Stomach (tissue), 9 donors: Measurements from ENCODE around the gene LTO1. TPM values are rescaled to one million over a fixed set of nuclear protein-coding genes. Genes with fewer than 3 reads are reported as not detected.

Source experiments
- DNase-seq, 2 donors: peaks; one replicate each; pipeline versions ENCODE4 v3.0.0 to v3.0.0-alpha.2; 2013 to 2019
- H3K27ac ChIP-seq, 5 donors: fragments of 200-600 bp in 4 of 5; sonication (generic) in 4 of 5; one replicate each; pipeline ENCODE4 v1.5.1; 2013 to 2019; ENCODE audit warnings: mild to moderate bottlenecking in 1 of 5, moderate library complexity in 1 of 5
- H3K27me3 ChIP-seq, 3 donors: fragments of 200-600 bp; sonication (generic); one replicate each; pipeline ENCODE4 v1.5.1; 2017 to 2019; ENCODE audit warnings: mixed run types in 1 of 3
- H3K36me3 ChIP-seq, 4 donors: fragments of 200-600 bp; sonication (generic); 1 replicate in 3 of 4; 2 replicates in 1 of 4; pipeline ENCODE4 v1.5.1; 2016 to 2019
- H3K4me1 ChIP-seq, 4 donors: fragments of 200-600 bp; sonication (generic); one replicate each; pipeline ENCODE4 v1.5.1; 2016 to 2019
- H3K4me3 ChIP-seq, 4 donors: fragments of 200-600 bp; sonication (generic) in 3 of 4; one replicate each; pipeline ENCODE4 v1.5.1; 2016 to 2019; ENCODE audit warnings: mild to moderate bottlenecking in 1 of 4
- H3K9me3 ChIP-seq, 4 donors: fragments of 200-600 bp; sonication (generic); one replicate each; pipeline ENCODE4 v1.5.1; 2016 to 2019
- CTCF ChIP-seq, 7 experiments: fragments of 450-650 bp in 4 of 7; fragments of 200-600 bp in 3 of 7; sonication (generic) in 3 of 7; IDR thresholded peaks; one replicate each; pipeline ENCODE4 v1.5.1; 2016 to 2019; ENCODE audit warnings: antibody characterized with exemption in 7 of 7, control low read depth in 2 of 7, mild to moderate bottlenecking in 1 of 7
- EP300 ChIP-seq: sonication (generic); formaldehyde crosslinking; IDR thresholded peaks from one replicate; pipeline ENCODE4 v1.6.1; 2017; ENCODE audit warnings: antibody characterized with exemption
- POLR2A ChIP-seq, 4 donors: fragments of 450-650 bp; IDR thresholded peaks; one replicate each; pipeline ENCODE4 v1.6.1; 2016; ENCODE audit warnings: antibody characterized with exemption in 4 of 4, control low read depth in 2 of 4, mild to moderate bottlenecking in 1 of 4, moderate library complexity in 1 of 4
- POLR2AphosphoS5 ChIP-seq, 3 donors: sonication (generic); formaldehyde crosslinking; IDR thresholded peaks; one replicate each; pipeline ENCODE4 v1.6.1; 2016; ENCODE audit warnings: antibody characterized with exemption in 3 of 3
- WGBS, 5 donors: extraction: QIAGEN DNeasy Blood & Tissue Kit in 3 of 5; methylation state at CpG; one replicate each; pipeline versions ENCODE4 v1.1.5 to v1.1.7; 2013 to 2018; 5-methylcytosine and 5-hydroxymethylcytosine counted together
- intact Hi-C: fragments of 100-400 bp; cut with DNase I; formaldehyde crosslinking; loops from one replicate; pipeline ENCODE4 v1.15.1; 2023; ENCODE audit warnings: low total_unique reads
- polyA plus RNA-seq, 3 donors: library from polyadenylated mRNA; stranded (reverse); fragments of 200-250 nt; gene quantifications; one replicate each; pipeline ENCODE4 v1.2.3, GENCODE V29; 2013
- total RNA-seq, 5 donors: library from RNA; depleted of rRNA; stranded (reverse); fragments of >200 nt; gene quantifications; one replicate each; pipeline versions ENCODE4 v1.1.0 to v1.2.3, GENCODE V29; 2014 to 2016
- donor health status: healthy with polysubstance abuse.
- donor health status: Bipolar disorder and iron deficiency.
- donor health status: healthy.

Gene LTO1
- total and polyA plus RNA-seq, 8 donors, result 2.3 to 107 (median 23.3) TPM

DNA sequence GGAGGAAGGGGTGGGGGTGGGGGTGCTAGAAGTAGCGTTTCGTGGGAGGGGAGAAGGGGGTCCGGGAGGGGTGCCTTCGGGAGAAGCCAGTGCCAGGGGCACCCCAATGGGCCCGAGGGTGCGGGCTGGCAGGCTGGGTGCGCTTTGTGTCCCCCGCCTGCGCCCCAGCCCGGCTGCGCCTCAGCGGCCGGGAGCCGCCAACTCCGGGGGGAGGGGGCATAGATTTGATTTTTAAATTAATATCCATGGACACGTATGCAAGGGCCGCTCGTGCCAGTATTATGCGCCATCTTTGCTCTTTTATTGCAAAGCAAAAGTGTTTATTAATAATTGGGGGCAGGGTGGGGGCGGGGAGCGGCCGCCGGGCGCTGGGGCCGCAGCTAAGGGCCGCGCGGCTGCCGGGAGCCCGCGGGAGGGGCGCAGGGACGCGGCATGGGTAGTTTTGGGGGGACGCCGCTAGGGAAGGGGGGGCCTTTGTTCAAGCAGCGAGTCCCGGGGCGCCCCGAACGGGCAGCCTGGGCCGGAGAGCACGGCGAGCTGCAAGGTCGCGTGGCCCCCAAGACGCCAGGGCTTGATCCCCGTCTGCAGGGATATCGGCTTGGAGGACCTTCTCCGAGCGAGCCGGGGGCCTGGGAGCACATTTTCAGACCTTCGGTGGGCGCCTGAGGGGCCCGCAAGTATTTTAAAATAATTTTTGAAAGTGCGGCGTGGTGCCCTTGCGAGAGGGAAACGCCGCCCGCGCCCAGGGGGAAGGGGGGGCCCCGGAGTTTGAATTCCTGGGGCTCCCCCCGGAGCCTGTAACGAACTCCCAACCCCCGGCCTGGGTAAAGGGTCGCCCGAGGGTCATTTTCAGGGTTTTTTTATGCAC lies 33.2 kb downstream of the LTO1 start:
- peak overlapping the region; percentile 73 to 89 (median 87) for H3K4me3 ChIP-seq
- no peak for TF ChIP-seq CTCF (IDR thresholded peaks at IDR 0.05)
- TF ChIP-seq EP300, result no peak
- TF ChIP-seq POLR2AphosphoS5 (IDR thresholded peaks at IDR 0.05), result no peak
- TF ChIP-seq POLR2A (IDR thresholded peaks at IDR 0.05), result no peak
- H3K36me3 ChIP-seq, result peaks cover 0 to 25% (median 12%) of the 10 kb centered on the region in 4 donors
- WGBS, 5 donors, result 0 to 1% (median 1%) methylated on average over 56 to 68 of the region's 68 CpGs
- H3K4me1 ChIP-seq, result peaks cover 71 to 84% (median 83%) of the 10 kb centered on the region in 4 donors
- peaks cover 0 to 90% (median 48%) of the 10 kb centered on the region in 3 donors for H3K27me3 ChIP-seq
- intact Hi-C loops, result loop anchor here (10.0 kb wide), 1 partner anchor 357 kb away; no protein-coding TSS in a partner anchor
- H3K9me3 ChIP-seq, result no peaks in the 10 kb centered on the region
- H3K27ac ChIP-seq, result peak overlapping the region; percentile 84 to 92 (median 87)
- DNase-seq, result peak in 1 of 2 donors; percentile 53

DNA sequence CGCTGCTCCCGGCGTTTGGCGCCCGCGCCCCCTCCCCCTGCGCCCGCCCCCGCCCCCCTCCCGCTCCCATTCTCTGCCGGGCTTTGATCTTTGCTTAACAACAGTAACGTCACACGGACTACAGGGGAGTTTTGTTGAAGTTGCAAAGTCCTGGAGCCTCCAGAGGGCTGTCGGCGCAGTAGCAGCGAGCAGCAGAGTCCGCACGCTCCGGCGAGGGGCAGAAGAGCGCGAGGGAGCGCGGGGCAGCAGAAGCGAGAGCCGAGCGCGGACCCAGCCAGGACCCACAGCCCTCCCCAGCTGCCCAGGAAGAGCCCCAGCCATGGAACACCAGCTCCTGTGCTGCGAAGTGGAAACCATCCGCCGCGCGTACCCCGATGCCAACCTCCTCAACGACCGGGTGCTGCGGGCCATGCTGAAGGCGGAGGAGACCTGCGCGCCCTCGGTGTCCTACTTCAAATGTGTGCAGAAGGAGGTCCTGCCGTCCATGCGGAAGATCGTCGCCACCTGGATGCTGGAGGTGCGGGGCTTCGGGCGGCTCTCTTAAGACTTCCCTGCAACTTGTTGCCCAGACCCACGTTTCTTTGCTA lies 34.1 kb downstream of the LTO1 start, which contains the start of gene CCND1:
Gene CCND1, plus strand, starts transcription at position 162 of the 587 bp plus-strand sequence. Its CDS starts 158 bp downstream, at position 320.
- peak; percentile 75 to 93 for DNase-seq
- Histone ChIP-seq H3K4me1 (peaks cover 79 to 93% (median 91%) of the 10 kb centered on the region in 4 donors), H3K4me3 (peak within 1 kb of the TSS; percentile 73 to 89 (median 87)), H3K9me3 (no peaks in the 10 kb centered on the region), H3K27ac (peak within 1 kb of the TSS; percentile 84 to 92 (median 87)), H3K36me3 (peaks cover 0 to 19% (median 8%) of the 10 kb centered on the region in 4 donors), H3K27me3 (peaks cover 6 to 98% (median 54%) of the 10 kb centered on the region in 3 donors)
- intact Hi-C loops, result loop anchor here (10.0 kb wide), 1 partner anchor 356 kb away; no protein-coding TSS in a partner anchor
- WGBS, 5 donors, result 0 to 1% (median 0%) methylated on average over 35 to 49 of the region's 49 CpGs
- TF ChIP-seq CTCF (IDR thresholded peaks at IDR 0.05) (no peak), POLR2A (IDR thresholded peaks at IDR 0.05) (peak in 2 of 4 donors; percentile 12 to 53), POLR2AphosphoS5 (IDR thresholded peaks at IDR 0.05) (peak; percentile 39 to 95 (median 91))

DNA sequence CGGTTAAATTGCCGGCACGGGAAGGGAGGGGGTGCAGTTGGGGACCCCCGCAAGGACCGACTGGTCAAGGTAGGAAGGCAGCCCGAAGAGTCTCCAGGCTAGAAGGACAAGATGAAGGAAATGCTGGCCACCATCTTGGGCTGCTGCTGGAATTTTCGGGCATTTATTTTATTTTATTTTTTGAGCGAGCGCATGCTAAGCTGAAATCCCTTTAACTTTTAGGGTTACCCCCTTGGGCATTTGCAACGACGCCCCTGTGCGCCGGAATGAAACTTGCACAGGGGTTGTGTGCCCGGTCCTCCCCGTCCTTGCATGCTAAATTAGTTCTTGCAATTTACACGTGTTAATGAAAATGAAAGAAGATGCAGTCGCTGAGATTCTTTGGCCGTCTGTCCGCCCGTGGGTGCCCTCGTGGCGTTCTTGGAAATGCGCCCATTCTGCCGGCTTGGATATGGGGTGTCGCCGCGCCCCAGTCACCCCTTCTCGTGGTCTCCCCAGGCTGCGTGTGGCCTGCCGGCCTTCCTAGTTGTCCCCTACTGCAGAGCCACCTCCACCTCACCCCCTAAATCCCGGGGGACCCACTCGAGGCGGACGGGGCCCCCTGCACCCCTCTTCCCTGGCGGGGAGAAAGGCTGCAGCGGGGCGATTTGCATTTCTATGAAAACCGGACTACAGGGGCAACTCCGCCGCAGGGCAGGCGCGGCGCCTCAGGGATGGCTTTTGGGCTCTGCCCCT lies 34.7 kb downstream of the LTO1 start:
- Histone ChIP-seq H3K36me3 (peaks cover 0 to 15% (median 5%) of the 10 kb centered on the region in 4 donors), H3K9me3 (no peaks in the 10 kb centered on the region), H3K4me3 (peak overlapping the region; percentile 73 to 89 (median 87)), H3K4me1 (peaks cover 80 to 97% (median 92%) of the 10 kb centered on the region in 4 donors), H3K27ac (peak overlapping the region; percentile 52 to 92 (median 87)), H3K27me3 (peaks cover 8 to 99% (median 54%) of the 10 kb centered on the region in 3 donors)
- intact Hi-C loops, result loop anchor here (10.0 kb wide), 1 partner anchor 356 kb away; no protein-coding TSS in a partner anchor
- 1 to 5% (median 2%) methylated on average over 38 to 43 of the region's 43 CpGs for WGBS, 5 donors
- TF ChIP-seq POLR2AphosphoS5 (IDR thresholded peaks at IDR 0.05), result no peak
- no peak for TF ChIP-seq CTCF (IDR thresholded peaks at IDR 0.05)
- no peak for TF ChIP-seq EP300
- no peak for TF ChIP-seq POLR2A (IDR thresholded peaks at IDR 0.05)
- peak; percentile 57 for DNase-seq
